Measurements from ENCODE around the gene C1orf198. TPM values are rescaled to one million over a fixed set of nuclear protein-coding genes. Genes with fewer than 3 reads are reported as not detected.

Gene C1orf198
- total and polyA plus RNA-seq, 2 experiments from 2014 or later, result 76.2 to 123 TPM

- no peaks in the 10 kb centered on the region for H3K9me2 ChIP-seq (ENCODE audit: insufficient read depth)
- in situ Hi-C loops (cut with MboI), result no loop called here
- H3K27me3 ChIP-seq (replicated peaks; ENCODE audit: insufficient read depth), result no peaks in the 10 kb centered on the region
- H3K4me1 ChIP-seq (ENCODE audit: insufficient read depth), result peaks cover 39% of the 10 kb centered on the region
- peaks cover 44% of the 10 kb centered on the region for H3F3A ChIP-seq (ENCODE audit: insufficient read depth)
- peak overlapping the region; percentile 80 for H2AFZ ChIP-seq
- DNase-seq, result peak; percentile 68
- 22 to 23% methylated on average over 35 to 37 of the region's 40 CpGs for WGBS, 2 experiments (ENCODE audit: low coverage in 1 of 2, low lambda C conversion rate in 2 of 2, missing lambda C conversion rate in 2 of 2)
- H3K36me3 ChIP-seq (ENCODE audit: low read depth), result no peaks in the 10 kb centered on the region
- H3K79me2 ChIP-seq (ENCODE audit: insufficient read depth), result peaks cover 40% of the 10 kb centered on the region
- TF ChIP-seq EZH2phosphoT487 (IDR thresholded peaks at IDR 0.05; ENCODE audit: insufficient read depth, low read depth) (no peak), EZH2 (IDR thresholded peaks at IDR 0.05; ENCODE audit: insufficient read depth, poor library complexity, severe bottlenecking) (no peak)
- H4K20me1 ChIP-seq (ENCODE audit: insufficient read depth), result no peaks in the 10 kb centered on the region
- peak overlapping the region; percentile 77 for H3K4me2 ChIP-seq (ENCODE audit: unreplicated experiment)
- peak overlapping the region; percentile 62 for H3K4me3 ChIP-seq
- peak overlapping the region; percentile 73 for H3K27ac ChIP-seq
- no peaks in the 10 kb centered on the region for H3K9me3 ChIP-seq (ENCODE audit: low read depth)
- H3K9ac ChIP-seq, result peak overlapping the region; percentile 77
Observed at GRCh38 chr1:230868736-230869385, 540 bp upstream of the C1orf198 start.

GRCh38 chr1:230867101-230867902, 1.0 kb downstream of the C1orf198 start:
- H3K27ac ChIP-seq, result peak overlapping the region; percentile 71
- no peaks in the 10 kb centered on the region for H3K36me3 ChIP-seq (ENCODE audit: low read depth)
- H2AFZ ChIP-seq, result peak overlapping the region; percentile 65
- H3K4me2 ChIP-seq (ENCODE audit: unreplicated experiment), result peak overlapping the region; percentile 89
- peaks cover 54% of the 10 kb centered on the region for H3K4me1 ChIP-seq (ENCODE audit: insufficient read depth)
- H3K27me3 ChIP-seq (replicated peaks; ENCODE audit: insufficient read depth), result no peaks in the 10 kb centered on the region
- peaks cover 44% of the 10 kb centered on the region for H3F3A ChIP-seq (ENCODE audit: insufficient read depth)
- peak overlapping the region; percentile 78 for H3K9ac ChIP-seq
- WGBS, 2 experiments (ENCODE audit: low coverage in 1 of 2, low lambda C conversion rate in 2 of 2, missing lambda C conversion rate in 2 of 2), result 1% methylated on average over 17 of the region's 17 CpGs
- no peaks in the 10 kb centered on the region for H3K9me3 ChIP-seq (ENCODE audit: low read depth)
- H3K9me2 ChIP-seq (ENCODE audit: insufficient read depth), result no peaks in the 10 kb centered on the region
- in situ Hi-C loops (cut with MboI), result no loop called here
- H3K79me2 ChIP-seq (ENCODE audit: insufficient read depth), result peaks cover 55% of the 10 kb centered on the region
- TF ChIP-seq EZH2 (IDR thresholded peaks at IDR 0.05; ENCODE audit: insufficient read depth, poor library complexity, severe bottlenecking), result no peak
- no peak for TF ChIP-seq EZH2phosphoT487 (IDR thresholded peaks at IDR 0.05; ENCODE audit: insufficient read depth, low read depth)
- H4K20me1 ChIP-seq (ENCODE audit: insufficient read depth), result no peaks in the 10 kb centered on the region; the same call in 1 of the 2 replicates
- peak; percentile 73 for DNase-seq
- H3K4me3 ChIP-seq, result peak overlapping the region; percentile 87

- Histone ChIP-seq H3K27ac (peak overlapping the region; percentile 71), H3K79me2 (ENCODE audit: insufficient read depth) (peaks cover 64% of the 10 kb centered on the region), H3K27me3 (replicated peaks; ENCODE audit: insufficient read depth) (no peaks in the 10 kb centered on the region), H2AFZ (peak overlapping the region; percentile 65), H4K20me1 (ENCODE audit: insufficient read depth) (no peaks in the 10 kb centered on the region; the same call in 1 of the 2 replicates), H3K4me2 (ENCODE audit: unreplicated experiment) (peak overlapping the region; percentile 89), H3K4me3 (peak overlapping the region; percentile 87), H3K36me3 (ENCODE audit: low read depth) (no peaks in the 10 kb centered on the region), H3K9me2 (ENCODE audit: insufficient read depth) (no peaks in the 10 kb centered on the region), H3K4me1 (ENCODE audit: insufficient read depth) (peaks cover 58% of the 10 kb centered on the region), H3K9ac (peak overlapping the region; percentile 78), H3F3A (ENCODE audit: insufficient read depth) (peaks cover 44% of the 10 kb centered on the region), H3K9me3 (ENCODE audit: low read depth) (no peaks in the 10 kb centered on the region)
- in situ Hi-C loops (cut with MboI), result no loop called here
- 5 to 6% methylated on average over 9 of the region's 9 CpGs for WGBS, 2 experiments (ENCODE audit: low coverage in 1 of 2, low lambda C conversion rate in 2 of 2, missing lambda C conversion rate in 2 of 2)
- peak; percentile 78 for DNase-seq
- TF ChIP-seq EZH2 (IDR thresholded peaks at IDR 0.05; ENCODE audit: insufficient read depth, poor library complexity, severe bottlenecking) (no peak), EZH2phosphoT487 (IDR thresholded peaks at IDR 0.05; ENCODE audit: insufficient read depth, low read depth) (no peak)
Observed at GRCh38 chr1:230866171-230867070, 1.9 kb downstream of the C1orf198 start.

Measured in GM23248 (cell line).